Natural killer cell (primary cell): Measurements from ENCODE around the gene SLC27A4. TPM values are rescaled to one million over a fixed set of nuclear protein-coding genes. Genes with fewer than 3 reads are reported as not detected.

Source experiments
- ATAC-seq, 3 donors: fragments of 150-1000 bp in 2 of 3; fragments of 200-7000 bp in 1 of 3; cut with Tn5 transposase; 1 replicate in 1 of 3; 2 replicates in 2 of 3; pipeline ENCODE4 v1.10.0; 2021; ENCODE audit warnings: mild to moderate bottlenecking in 2 of 3, moderate library complexity in 2 of 3
- DNase-seq, 2 donors: peaks; one replicate each; pipeline versions ENCODE4 v3.0.0 to v3.0.0-alpha.2; 2013 to 2021; ENCODE audit warnings: mixed read lengths in 1 of 2
- H3K27ac ChIP-seq: one replicate; pipeline ENCODE4 v1.5.1; 2013; ENCODE audit warnings: mild to moderate bottlenecking, low read length
- H3K27me3 ChIP-seq: one replicate; pipeline ENCODE4 v1.6.1; 2013; ENCODE audit warnings: low read length; ENCODE audit not compliant: control insufficient read depth, insufficient read depth
- H3K36me3 ChIP-seq: one replicate; pipeline ENCODE4 v1.6.1; 2013; ENCODE audit warnings: low read length; ENCODE audit not compliant: control insufficient read depth, insufficient read depth
- H3K4me1 ChIP-seq: one replicate; pipeline ENCODE4 v1.6.1; 2013; ENCODE audit warnings: low read length; ENCODE audit not compliant: control insufficient read depth, insufficient read depth
- H3K4me3 ChIP-seq: one replicate; pipeline ENCODE4 v1.5.1; 2013; ENCODE audit warnings: low read length
- H3K9me3 ChIP-seq: one replicate; pipeline ENCODE4 v1.6.1; 2013; ENCODE audit warnings: low read length; ENCODE audit not compliant: control insufficient read depth, insufficient read depth
- H3K27ac Mint-ChIP-seq, 2 donors: one replicate each; pipeline ENCODE4 v1.8.0; 2022; ENCODE audit warnings: mild to moderate bottlenecking in 2 of 2, mixed read lengths in 2 of 2, moderate library complexity in 1 of 2
- H3K27me3 Mint-ChIP-seq, 2 donors: one replicate each; pipeline ENCODE4 v1.8.0; 2022; ENCODE audit warnings: low read depth in 2 of 2, mixed read lengths in 2 of 2
- H3K36me3 Mint-ChIP-seq: one replicate; pipeline ENCODE4 v1.8.0; 2022; ENCODE audit warnings: mixed read lengths
- H3K4me1 Mint-ChIP-seq, 2 donors: one replicate each; pipeline ENCODE4 v1.8.0; 2022; ENCODE audit warnings: mixed read lengths in 2 of 2
- H3K4me3 Mint-ChIP-seq: one replicate; pipeline ENCODE4 v1.8.0; 2022; ENCODE audit warnings: mild to moderate bottlenecking, moderate library complexity, mixed read lengths
- H3K9me3 Mint-ChIP-seq, 2 donors: one replicate each; pipeline ENCODE4 v1.8.0; 2022; ENCODE audit warnings: mixed read lengths in 2 of 2
- WGBS: methylation state at CpG from one replicate; pipeline ENCODE4 v1.1.7; 2013; ENCODE audit warnings: missing lambda C conversion rate; ENCODE audit not compliant: insufficient coverage; 5-methylcytosine and 5-hydroxymethylcytosine counted together
- intact Hi-C: fragments of 100-400 bp; cut with micrococcal nuclease; formaldehyde crosslinking; loops from one replicate; pipeline ENCODE4 v1.14.2; 2022
- total RNA-seq, 4 donors: library from RNA; stranded (reverse); fragments of 120-200 nt in 1 of 4; gene quantifications; one replicate each; pipeline versions ENCODE4 v1.2.3 to v1.2.4, GENCODE V29; 2013 to 2022
- TF ChIP-seq, protein P1 (sequence below): fragments of 200-600 bp; IDR thresholded peaks from one replicate; pipeline ENCODE4 v1.8.0; 2022; ENCODE audit warnings: antibody characterized with exemption

The SLC27A4 gene
- total RNA-seq, 3 donors from 2014 or later (not counting 1 experiment from before 2014, with no cell fraction given) = 7.7 to 12.3 (median 11.2) TPM

DNA sequence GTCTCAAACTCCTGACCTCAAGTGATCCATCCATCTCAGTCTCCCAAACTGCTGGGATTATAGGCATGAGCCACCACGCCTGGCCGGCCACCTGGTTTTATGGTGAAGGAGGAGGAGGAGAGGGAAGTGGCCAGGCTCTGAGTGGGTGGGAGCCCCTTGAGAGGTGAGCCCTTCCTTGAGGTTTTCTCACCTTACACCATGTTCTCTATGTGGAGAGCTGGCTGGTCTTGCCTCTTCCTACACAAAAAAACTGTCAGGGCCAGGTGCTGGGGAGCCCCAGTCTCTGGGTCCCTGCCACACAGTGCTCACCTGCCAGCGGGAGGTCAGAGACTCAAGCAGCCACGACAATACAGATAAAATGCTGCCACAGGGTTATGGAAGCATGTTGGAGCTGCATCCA, 46.2 kb upstream of the SLC27A4 start:
- TF ChIP-seq, protein P1, sequence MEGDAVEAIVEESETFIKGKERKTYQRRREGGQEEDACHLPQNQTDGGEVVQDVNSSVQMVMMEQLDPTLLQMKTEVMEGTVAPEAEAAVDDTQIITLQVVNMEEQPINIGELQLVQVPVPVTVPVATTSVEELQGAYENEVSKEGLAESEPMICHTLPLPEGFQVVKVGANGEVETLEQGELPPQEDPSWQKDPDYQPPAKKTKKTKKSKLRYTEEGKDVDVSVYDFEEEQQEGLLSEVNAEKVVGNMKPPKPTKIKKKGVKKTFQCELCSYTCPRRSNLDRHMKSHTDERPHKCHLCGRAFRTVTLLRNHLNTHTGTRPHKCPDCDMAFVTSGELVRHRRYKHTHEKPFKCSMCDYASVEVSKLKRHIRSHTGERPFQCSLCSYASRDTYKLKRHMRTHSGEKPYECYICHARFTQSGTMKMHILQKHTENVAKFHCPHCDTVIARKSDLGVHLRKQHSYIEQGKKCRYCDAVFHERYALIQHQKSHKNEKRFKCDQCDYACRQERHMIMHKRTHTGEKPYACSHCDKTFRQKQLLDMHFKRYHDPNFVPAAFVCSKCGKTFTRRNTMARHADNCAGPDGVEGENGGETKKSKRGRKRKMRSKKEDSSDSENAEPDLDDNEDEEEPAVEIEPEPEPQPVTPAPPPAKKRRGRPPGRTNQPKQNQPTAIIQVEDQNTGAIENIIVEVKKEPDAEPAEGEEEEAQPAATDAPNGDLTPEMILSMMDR = no peak
- Histone ChIP-seq H3K27ac (no peak overlapping the region), H3K9me3 (no peaks in the 10 kb centered on the region), H3K27me3 (no peaks in the 10 kb centered on the region), H3K36me3 (no peaks in the 10 kb centered on the region), H3K4me1 (peaks cover 16% of the 10 kb centered on the region), H3K4me3 (no peak overlapping the region)
- Mint-ChIP-seq H3K27me3 (no peaks in the 10 kb centered on the region), H3K4me1 (no peaks in the 10 kb centered on the region), H3K36me3 (no peaks in the 10 kb centered on the region), H3K27ac (peak overlapping the region in 1 of 2 donors; percentile 52), H3K9me3 (no peaks in the 10 kb centered on the region), H3K4me3 (no peak overlapping the region)
- ATAC-seq = no peak
- WGBS = 57% methylated on average over 2 of the region's 4 CpGs
- no peak for DNase-seq
- intact Hi-C loops = no loop called here

DNA sequence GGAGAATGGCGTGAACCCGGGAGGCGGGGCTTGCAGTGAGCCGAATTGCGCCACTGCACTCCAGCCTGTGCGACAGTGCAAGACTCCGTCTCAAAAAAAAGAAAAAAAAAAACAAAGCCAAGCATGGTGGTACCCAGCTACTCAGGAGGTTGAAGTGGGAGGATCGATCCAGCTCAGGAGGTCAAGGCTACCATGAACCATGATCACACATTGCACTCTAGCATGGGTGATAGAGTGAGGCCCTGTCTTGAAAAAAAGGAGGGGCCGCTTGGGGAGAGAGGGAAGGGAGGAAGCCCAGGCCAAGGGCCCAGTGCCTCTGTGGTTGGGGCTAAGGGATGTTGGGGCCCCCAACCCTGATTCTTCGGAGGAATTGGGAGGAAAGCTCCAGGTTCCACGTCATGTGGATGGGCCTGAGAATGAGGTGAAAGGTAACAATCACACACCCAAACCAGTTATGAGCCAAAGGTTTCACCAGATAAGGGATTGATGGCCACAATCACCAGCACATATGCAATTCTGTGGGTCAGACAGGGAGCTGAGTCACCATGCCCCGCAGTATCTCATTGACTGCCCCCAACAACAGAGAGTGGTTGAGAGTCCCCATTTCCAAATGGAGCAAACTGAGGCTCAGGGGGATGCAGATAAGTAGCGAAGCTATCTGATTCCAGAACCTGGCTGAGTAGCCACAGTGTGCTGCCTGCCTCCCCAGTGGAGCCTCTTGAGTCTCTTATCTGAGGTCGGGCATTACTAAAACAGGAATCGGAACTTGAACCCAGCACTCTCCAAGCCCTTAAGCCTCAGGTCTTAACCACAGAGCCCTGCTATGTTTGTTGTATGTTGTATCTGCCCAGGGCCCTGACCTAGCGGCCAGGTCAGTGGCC, 43.7 kb upstream of the SLC27A4 start:
- Histone ChIP-seq H3K4me3 (no peak overlapping the region), H3K9me3 (no peaks in the 10 kb centered on the region), H3K36me3 (no peaks in the 10 kb centered on the region), H3K4me1 (peaks cover 16% of the 10 kb centered on the region), H3K27me3 (no peaks in the 10 kb centered on the region), H3K27ac (no peak overlapping the region)
- intact Hi-C loops = no loop called here
- no peak overlapping the region for H3K4me3 Mint-ChIP-seq
- no peaks in the 10 kb centered on the region for H3K36me3 Mint-ChIP-seq
- WGBS = 91% methylated on average over 14 of the region's 16 CpGs
- H3K4me1 Mint-ChIP-seq = no peaks in the 10 kb centered on the region
- no peaks in the 10 kb centered on the region for H3K9me3 Mint-ChIP-seq
- TF ChIP-seq, protein P1 = no peak
- ATAC-seq (no peak), DNase-seq (no peak)
- H3K27ac Mint-ChIP-seq = no peak overlapping the region
- no peaks in the 10 kb centered on the region for H3K27me3 Mint-ChIP-seq

DNA sequence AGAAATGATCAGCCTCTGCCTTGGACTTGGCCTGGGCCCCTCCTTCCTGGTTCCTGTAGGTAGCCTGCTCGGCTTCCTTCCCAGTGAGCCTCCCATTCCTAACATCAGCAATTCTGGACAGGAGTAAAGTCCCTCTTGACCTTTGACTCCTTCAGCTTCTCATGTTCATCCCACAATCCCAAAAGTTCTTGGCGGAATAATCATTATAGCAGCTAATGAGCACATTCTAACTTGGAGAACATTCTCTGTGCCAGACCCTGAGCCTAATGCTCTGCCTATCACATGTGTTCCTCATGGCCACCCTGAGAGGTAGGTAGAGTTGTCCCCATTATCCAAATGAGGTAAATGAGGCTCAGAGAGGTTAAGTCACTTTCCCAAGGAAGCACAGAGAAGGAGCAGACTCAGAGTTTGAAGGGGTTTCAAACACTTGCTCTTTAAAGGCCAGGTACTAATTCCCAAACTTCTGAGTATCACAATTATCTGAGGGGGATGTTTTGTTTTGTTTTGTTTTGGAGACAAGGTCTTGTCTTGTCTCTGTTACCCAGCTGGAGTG, 43.0 kb upstream of the SLC27A4 start:
- Mint-ChIP-seq H3K36me3 (no peaks in the 10 kb centered on the region), H3K4me1 (no peaks in the 10 kb centered on the region), H3K9me3 (no peaks in the 10 kb centered on the region), H3K4me3 (no peak overlapping the region), H3K27me3 (no peaks in the 10 kb centered on the region), H3K27ac (no peak overlapping the region)
- no peak overlapping the region for H3K27ac ChIP-seq
- no peak for ATAC-seq
- intact Hi-C loops = no loop called here
- no peaks in the 10 kb centered on the region for H3K9me3 ChIP-seq
- peaks cover 16% of the 10 kb centered on the region for H3K4me1 ChIP-seq
- DNase-seq = no peak
- WGBS = 98% methylated on average over 2 of the region's 2 CpGs
- TF ChIP-seq, protein P1 = no peak
- no peaks in the 10 kb centered on the region for H3K27me3 ChIP-seq
- no peaks in the 10 kb centered on the region for H3K36me3 ChIP-seq
- H3K4me3 ChIP-seq = no peak overlapping the region
